OCI-LY7 (cell line): ENCODE data around the gene TPM2. TPM values are rescaled to one million over a fixed set of nuclear protein-coding genes. Genes with fewer than 3 reads are reported as not detected.

Experiments
- BruUV-seq: library from RNA; stranded (reverse); fragments of 400-500 nt; replicated peaks from 2 replicates; lab custom pipeline; 2021; lab: Mats Ljungman, UMichigan
- CTCF ChIA-PET: fragments of 300-600 bp; sonication (Branson Sonifier 250); formaldehyde crosslinking; loops from one replicate; lab custom pipeline; 2022; ENCODE audit warnings: antibody characterized with exemption; ENCODE audit not compliant: unreplicated experiment; lab: Charles Lee
- POLR2A ChIA-PET: fragments of 300-600 bp; sonication (Branson Sonifier 250); formaldehyde crosslinking; loops from one replicate; lab custom pipeline; 2022; ENCODE audit warnings: antibody characterized with exemption; lab: Charles Lee
- DNase-seq: peaks from one replicate; pipeline ENCODE4 v3.0.0-alpha.2; 2015; ENCODE audit warnings: low spot score
- H2AFZ ChIP-seq: fragments of 200-600 bp; sonication (generic), shearing (Covaris generic); 2 replicates; pipeline ENCODE4 v1.6.1; 2014; ENCODE audit warnings: mild to moderate bottlenecking, antibody characterized with exemption, low read length, moderate library complexity
- H3K27ac ChIP-seq: fragments of 200-600 bp; sonication (generic); 2 replicates; pipeline ENCODE4 v1.5.1; 2014; ENCODE audit warnings: mixed run types, low read depth, mild to moderate bottlenecking, moderate library complexity, low read length, inconsistent platforms; ENCODE audit not compliant: poor library complexity, severe bottlenecking
- H3K36me3 ChIP-seq: fragments of 200-600 bp; sonication (generic); 2 replicates; pipeline ENCODE4 v1.6.1; 2014; ENCODE audit warnings: mild to moderate bottlenecking, antibody characterized with exemption, low read length, moderate library complexity, mixed read lengths; ENCODE audit not compliant: insufficient read depth
- H3K4me1 ChIP-seq: fragments of 200-600 bp; sonication (generic); 2 replicates; pipeline ENCODE4 v1.5.1; 2014; ENCODE audit warnings: mild to moderate bottlenecking, low read length; ENCODE audit not compliant: insufficient read depth, poor library complexity, severe bottlenecking
- H3K4me2 ChIP-seq: fragments of 200-600 bp; sonication (generic); 2 replicates; pipeline ENCODE4 v1.6.1; 2014; ENCODE audit warnings: mild to moderate bottlenecking, low read length
- H3K4me3 ChIP-seq: fragments of 200-600 bp; sonication (generic); 2 replicates; pipeline ENCODE4 v1.5.1; 2014; ENCODE audit warnings: mild to moderate bottlenecking, low read depth, low read length; ENCODE audit not compliant: poor library complexity, severe bottlenecking
- H3K79me2 ChIP-seq: fragments of 200-600 bp; sonication (generic); 2 replicates; pipeline ENCODE4 v1.6.1; 2016; ENCODE audit warnings: low read depth, mild to moderate bottlenecking, low read length, moderate library complexity, mixed read lengths; ENCODE audit not compliant: insufficient read depth
- H3K9me2 ChIP-seq: fragments of 200-600 bp; sonication (generic); 2 replicates; pipeline ENCODE4 v1.6.1; 2016; ENCODE audit warnings: mild to moderate bottlenecking, low read length, mixed read lengths; ENCODE audit not compliant: insufficient read depth
- H3K9me3 ChIP-seq: fragments of 200-600 bp; sonication (generic); 2 replicates; pipeline ENCODE4 v1.6.1; 2014; ENCODE audit warnings: mild to moderate bottlenecking, mixed run types, low read length, mixed read lengths
- H4K20me1 ChIP-seq: fragments of 200-600 bp; sonication (generic); 2 replicates; pipeline ENCODE4 v1.6.1; 2014; ENCODE audit warnings: mild to moderate bottlenecking, antibody characterized with exemption, low read length, moderate library complexity, mixed read lengths; ENCODE audit not compliant: insufficient read depth
- CTCF ChIP-seq: fragments of 200-600 bp; sonication (generic); conservative IDR thresholded peaks from 2 replicates; pipeline ENCODE4 v1.5.1; 2014; ENCODE audit warnings: mild to moderate bottlenecking, antibody characterized with exemption, low read length, moderate library complexity, mixed read lengths
- EZH2phosphoT487 ChIP-seq: fragments of 200-600 bp; sonication (generic); IDR thresholded peaks from 2 replicates; pipeline ENCODE4 v1.6.1; 2018; ENCODE audit warnings: low read depth, borderline replicate concordance, mild to moderate bottlenecking, mixed run types, antibody characterized with exemption, low read length, moderate library complexity, mixed read lengths
- intact Hi-C: fragments of 100-400 bp; cut with micrococcal nuclease; formaldehyde crosslinking; loops from one replicate; pipeline ENCODE4 v1.10.0; 2022; ENCODE audit not compliant: unreplicated experiment
- total RNA-seq, 2 experiments: library from RNA; depleted of rRNA in 1 of 2; stranded (reverse); fragments of >200 nt in 1 of 2; shearing (Covaris generic) in 1 of 2; gene quantifications; 2 replicates each; pipeline ENCODE4 v1.2.3, GENCODE V29; 2014 to 2022

The TPM2 gene
- total RNA-seq, 2 experiments from 2014 or later: 2.5 TPM; not detected in 1

GRCh38 chr9:35675732-35676392 lies 13.9 kb downstream of the TPM2 start:
- ChIA-PET CTCF (no interaction called here), POLR2A (interaction anchor here (1.3 to 3.1 kb wide), 2 partner anchors 11 to 14 kb away, joined by 3 to 12 read pairs; partner anchors contain the start of gene ARHGEF39)
- Histone ChIP-seq H4K20me1 (no peaks in the 10 kb centered on the region), H3K36me3 (no peaks in the 10 kb centered on the region), H3K79me2 (no peaks in the 10 kb centered on the region), H3K4me1 (peaks cover 20% of the 10 kb centered on the region), H3K9me2 (no peaks in the 10 kb centered on the region), H3K27ac (no peak overlapping the region), H3K4me2 (no peak overlapping the region), H3K9me3 (no peaks in the 10 kb centered on the region), H2AFZ (no peak overlapping the region), H3K4me3 (no peak overlapping the region)
- intact Hi-C loops: no loop called here
- no TSS peak for BruUV-seq
- DNase-seq: no peak
- TF ChIP-seq EZH2phosphoT487: no peak
- no peak for TF ChIP-seq CTCF

GRCh38 chr9:35675204-35675603 lies 14.5 kb downstream of the TPM2 start:
- POLR2A ChIA-PET: interaction anchor here (0.5 to 3.1 kb wide), 3 partner anchors 10 to 554 kb away, joined by 3 to 12 read pairs (median 5); partner anchors contain the start of gene ARHGEF39
- Histone ChIP-seq H3K27ac (no peak overlapping the region), H3K4me1 (peaks cover 13% of the 10 kb centered on the region), H3K9me3 (no peaks in the 10 kb centered on the region), H3K9me2 (no peaks in the 10 kb centered on the region), H2AFZ (no peak overlapping the region), H3K79me2 (no peaks in the 10 kb centered on the region), H4K20me1 (no peaks in the 10 kb centered on the region), H3K36me3 (no peaks in the 10 kb centered on the region), H3K4me3 (no peak overlapping the region), H3K4me2 (no peak overlapping the region)
- DNase-seq: no peak
- no TSS peak for BruUV-seq
- intact Hi-C loops: no loop called here
- CTCF ChIA-PET: no interaction called here
- TF ChIP-seq CTCF (no peak), EZH2phosphoT487 (no peak)

- H3K4me2 ChIP-seq: no peak overlapping the region
- H2AFZ ChIP-seq: no peak overlapping the region
Observed at GRCh38 chr9:35674025-35674361, 15.7 kb downstream of the TPM2 start.

More at GRCh38 chr9:35674025-35674361, 15.7 kb downstream of the TPM2 start:
- H3K79me2 ChIP-seq: no peaks in the 10 kb centered on the region
- no peak overlapping the region for H3K4me3 ChIP-seq
- no TSS peak for BruUV-seq
- intact Hi-C loops: no loop called here
- no peak for TF ChIP-seq EZH2phosphoT487
- no peak for TF ChIP-seq CTCF
- no peaks in the 10 kb centered on the region for H3K9me3 ChIP-seq
- CTCF ChIA-PET: no interaction called here
- no peaks in the 10 kb centered on the region for H3K9me2 ChIP-seq
- H3K27ac ChIP-seq: no peak overlapping the region
- peaks cover 8% of the 10 kb centered on the region for H3K4me1 ChIP-seq
- no peaks in the 10 kb centered on the region for H3K36me3 ChIP-seq
- DNase-seq: no peak
- POLR2A ChIA-PET: interaction anchor here (0.6 to 3.1 kb wide), 3 partner anchors 9 to 84 kb away, joined by 3 to 12 read pairs (median 3); partner anchors contain the start of gene ARHGEF39
- H4K20me1 ChIP-seq: no peaks in the 10 kb centered on the region
